GM23338 (cell line): ENCODE measurements around the gene MS4A15.

ENCODE experiments used
- ETS1 ChIP-seq: IDR thresholded peaks from 2 replicates; pipeline ENCODE4 v1.6.1; 2016; ENCODE audit warnings: antibody characterized with exemption
- EZH2 ChIP-seq: fragments of 200-600 bp; sonication (generic); IDR thresholded peaks from one replicate; pipeline ENCODE4 v1.8.0; 2017; ENCODE audit warnings: antibody characterized with exemption, mild to moderate bottlenecking, low read depth; ENCODE audit not compliant: unreplicated experiment
- EZH2phosphoT487 ChIP-seq: fragments of 200-600 bp; sonication (generic); IDR thresholded peaks from one replicate; pipeline ENCODE4 v1.8.1; 2018; ENCODE audit warnings: antibody characterized with exemption; ENCODE audit not compliant: unreplicated experiment
- JUNB ChIP-seq: IDR thresholded peaks from one replicate; pipeline ENCODE4 v1.6.1; 2016; ENCODE audit warnings: antibody characterized with exemption; ENCODE audit not compliant: unreplicated experiment
- NANOG ChIP-seq: IDR thresholded peaks from 2 replicates; pipeline ENCODE4 v1.6.1; 2016; ENCODE audit warnings: antibody characterized with exemption, borderline replicate concordance
- POLR2AphosphoS5 ChIP-seq: IDR thresholded peaks from 2 replicates; pipeline ENCODE4 v1.6.1; 2016; ENCODE audit warnings: antibody characterized with exemption, low read depth
- TF ChIP-seq, protein P1 (sequence below): IDR thresholded peaks from one replicate; pipeline ENCODE4 v1.6.1; 2018; ENCODE audit warnings: antibody characterized with exemption; ENCODE audit not compliant: unreplicated experiment
- TF ChIP-seq, protein P2 (sequence below), 2 experiments: fragments of 200-600 bp in 1 of 2; sonication (generic) in 1 of 2; conservative IDR thresholded peaks; 2 replicates each; pipeline versions ENCODE4 v1.5.1 to v1.6.1; 2016 to 2017; ENCODE audit warnings: antibody characterized with exemption in 2 of 2, low read depth in 2 of 2, mild to moderate bottlenecking in 2 of 2, moderate library complexity in 1 of 2

- TF ChIP-seq, protein P1, sequence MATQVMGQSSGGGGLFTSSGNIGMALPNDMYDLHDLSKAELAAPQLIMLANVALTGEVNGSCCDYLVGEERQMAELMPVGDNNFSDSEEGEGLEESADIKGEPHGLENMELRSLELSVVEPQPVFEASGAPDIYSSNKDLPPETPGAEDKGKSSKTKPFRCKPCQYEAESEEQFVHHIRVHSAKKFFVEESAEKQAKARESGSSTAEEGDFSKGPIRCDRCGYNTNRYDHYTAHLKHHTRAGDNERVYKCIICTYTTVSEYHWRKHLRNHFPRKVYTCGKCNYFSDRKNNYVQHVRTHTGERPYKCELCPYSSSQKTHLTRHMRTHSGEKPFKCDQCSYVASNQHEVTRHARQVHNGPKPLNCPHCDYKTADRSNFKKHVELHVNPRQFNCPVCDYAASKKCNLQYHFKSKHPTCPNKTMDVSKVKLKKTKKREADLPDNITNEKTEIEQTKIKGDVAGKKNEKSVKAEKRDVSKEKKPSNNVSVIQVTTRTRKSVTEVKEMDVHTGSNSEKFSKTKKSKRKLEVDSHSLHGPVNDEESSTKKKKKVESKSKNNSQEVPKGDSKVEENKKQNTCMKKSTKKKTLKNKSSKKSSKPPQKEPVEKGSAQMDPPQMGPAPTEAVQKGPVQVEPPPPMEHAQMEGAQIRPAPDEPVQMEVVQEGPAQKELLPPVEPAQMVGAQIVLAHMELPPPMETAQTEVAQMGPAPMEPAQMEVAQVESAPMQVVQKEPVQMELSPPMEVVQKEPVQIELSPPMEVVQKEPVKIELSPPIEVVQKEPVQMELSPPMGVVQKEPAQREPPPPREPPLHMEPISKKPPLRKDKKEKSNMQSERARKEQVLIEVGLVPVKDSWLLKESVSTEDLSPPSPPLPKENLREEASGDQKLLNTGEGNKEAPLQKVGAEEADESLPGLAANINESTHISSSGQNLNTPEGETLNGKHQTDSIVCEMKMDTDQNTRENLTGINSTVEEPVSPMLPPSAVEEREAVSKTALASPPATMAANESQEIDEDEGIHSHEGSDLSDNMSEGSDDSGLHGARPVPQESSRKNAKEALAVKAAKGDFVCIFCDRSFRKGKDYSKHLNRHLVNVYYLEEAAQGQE: no peak
- TF ChIP-seq, protein P2, sequence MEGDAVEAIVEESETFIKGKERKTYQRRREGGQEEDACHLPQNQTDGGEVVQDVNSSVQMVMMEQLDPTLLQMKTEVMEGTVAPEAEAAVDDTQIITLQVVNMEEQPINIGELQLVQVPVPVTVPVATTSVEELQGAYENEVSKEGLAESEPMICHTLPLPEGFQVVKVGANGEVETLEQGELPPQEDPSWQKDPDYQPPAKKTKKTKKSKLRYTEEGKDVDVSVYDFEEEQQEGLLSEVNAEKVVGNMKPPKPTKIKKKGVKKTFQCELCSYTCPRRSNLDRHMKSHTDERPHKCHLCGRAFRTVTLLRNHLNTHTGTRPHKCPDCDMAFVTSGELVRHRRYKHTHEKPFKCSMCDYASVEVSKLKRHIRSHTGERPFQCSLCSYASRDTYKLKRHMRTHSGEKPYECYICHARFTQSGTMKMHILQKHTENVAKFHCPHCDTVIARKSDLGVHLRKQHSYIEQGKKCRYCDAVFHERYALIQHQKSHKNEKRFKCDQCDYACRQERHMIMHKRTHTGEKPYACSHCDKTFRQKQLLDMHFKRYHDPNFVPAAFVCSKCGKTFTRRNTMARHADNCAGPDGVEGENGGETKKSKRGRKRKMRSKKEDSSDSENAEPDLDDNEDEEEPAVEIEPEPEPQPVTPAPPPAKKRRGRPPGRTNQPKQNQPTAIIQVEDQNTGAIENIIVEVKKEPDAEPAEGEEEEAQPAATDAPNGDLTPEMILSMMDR (conservative IDR thresholded peaks at IDR 0.05; ENCODE audit: low read depth in 2 of 2): no peak
- TF ChIP-seq POLR2AphosphoS5: no peak
- no peak for TF ChIP-seq EZH2
- TF ChIP-seq JUNB: no peak
- no peak for TF ChIP-seq NANOG
- TF ChIP-seq ETS1: no peak
- no peak for TF ChIP-seq EZH2phosphoT487
These were observed 29.2 kb downstream of the MS4A15 start for GRCh38 chr11:60785806-60786361.
